HEK293T (cell line): Measurements from ENCODE around the gene ABCC10.

Experiments used
- CTCF ChIA-PET: fragments of 350-600 bp; formaldehyde crosslinking; extraction: SDS; loops from one replicate; lab custom pipeline; 2021; ENCODE audit warnings: antibody characterized with exemption, inconsistent platforms; lab: Yijun Ruan, JAX
- POLR2A ChIA-PET: fragments of 350-600 bp; formaldehyde crosslinking; extraction: SDS; loops from one replicate; lab custom pipeline; 2020; ENCODE audit warnings: antibody characterized with exemption, inconsistent platforms; lab: Yijun Ruan, JAX
- DNase-seq: peaks from one replicate; pipeline ENCODE4 v3.0.0; 2012; ENCODE audit warnings: mixed read lengths; ENCODE audit errors: extremely low spot score
- ARNT ChIP-seq: fragments of 450-650 bp; IDR thresholded peaks from 2 replicates; pipeline ENCODE4 v1.6.1; 2017; ENCODE audit warnings: mild to moderate bottlenecking
- BHLHE40 ChIP-seq: fragments of 450-650 bp; IDR thresholded peaks from 2 replicates; pipeline ENCODE4 v1.6.1; 2016; ENCODE audit warnings: mild to moderate bottlenecking, moderate library complexity, borderline replicate concordance
- CTBP1 ChIP-seq: fragments of 450-650 bp; IDR thresholded peaks from 2 replicates; pipeline ENCODE4 v1.6.1; 2016; ENCODE audit warnings: borderline replicate concordance
- ELF4 ChIP-seq: fragments of 450-650 bp; IDR thresholded peaks from 2 replicates; pipeline ENCODE4 v1.6.1; 2017; ENCODE audit warnings: antibody characterized with exemption
- FOXA1 ChIP-seq: fragments of 450-650 bp; IDR thresholded peaks from 2 replicates; pipeline ENCODE4 v1.6.1; 2016; ENCODE audit warnings: mild to moderate bottlenecking
- FOXK2 ChIP-seq: fragments of 450-650 bp; IDR thresholded peaks from 2 replicates; pipeline ENCODE4 v1.6.1; 2016; ENCODE audit warnings: mild to moderate bottlenecking
- FOXM1 ChIP-seq: fragments of 450-650 bp; IDR thresholded peaks from 2 replicates; pipeline ENCODE4 v1.6.1; 2017; ENCODE audit warnings: mild to moderate bottlenecking, borderline replicate concordance
- HDGF ChIP-seq: fragments of 450-650 bp; IDR thresholded peaks from 2 replicates; pipeline ENCODE4 v1.6.1; 2017; ENCODE audit warnings: antibody characterized with exemption, borderline replicate concordance
- L3MBTL2 ChIP-seq: fragments of 450-650 bp; conservative IDR thresholded peaks from 2 replicates; pipeline ENCODE4 v1.6.1; 2016; ENCODE audit warnings: mild to moderate bottlenecking
- LEF1 ChIP-seq: fragments of 450-650 bp; IDR thresholded peaks from 2 replicates; pipeline ENCODE4 v1.6.1; 2017; ENCODE audit warnings: mild to moderate bottlenecking, borderline replicate concordance
- NFRKB ChIP-seq: fragments of 450-650 bp; IDR thresholded peaks from 2 replicates; pipeline ENCODE4 v1.6.1; 2016; ENCODE audit warnings: mild to moderate bottlenecking, moderate library complexity
- SP1 ChIP-seq: fragments of 450-650 bp; IDR thresholded peaks from 2 replicates; pipeline ENCODE4 v1.6.1; 2017
- SUZ12 ChIP-seq: fragments of 450-650 bp; IDR thresholded peaks from 2 replicates; pipeline ENCODE4 v1.6.1; 2016; ENCODE audit warnings: mild to moderate bottlenecking
- TARDBP ChIP-seq: fragments of 450-650 bp; IDR thresholded peaks from 2 replicates; pipeline ENCODE4 v1.6.1; 2016
- ZNF384 ChIP-seq: fragments of 450-650 bp; IDR thresholded peaks from 2 replicates; pipeline ENCODE4 v1.6.1; 2016
- TF ChIP-seq, protein P1 (sequence below): fragments of 450-650 bp; IDR thresholded peaks from 2 replicates; pipeline ENCODE4 v1.6.1; 2016

Gene ABCC10

DNA sequence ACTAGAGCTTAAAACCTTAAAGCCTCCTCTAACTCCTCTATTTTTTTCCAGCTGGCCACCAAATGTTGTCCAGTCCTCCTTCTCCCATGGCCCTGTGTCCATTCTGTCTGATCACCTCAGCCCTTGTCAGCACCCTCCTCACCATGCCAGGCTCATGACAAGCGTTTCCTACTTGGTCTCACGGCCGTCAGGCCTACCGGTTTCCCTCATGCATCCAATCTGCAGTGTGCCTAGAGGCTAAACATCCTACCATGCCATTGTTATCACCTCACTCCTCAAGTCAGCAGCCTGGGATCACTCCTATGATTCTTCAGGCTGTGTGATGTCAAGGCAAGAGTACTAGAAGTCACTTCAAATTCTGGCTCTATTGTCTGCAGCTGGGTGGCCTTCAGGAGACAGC lies 40.4 kb downstream of the ABCC10 start:
- ChIA-PET POLR2A (interaction anchor here (2.7 kb wide), 1 partner anchor 10 kb away, joined by 7 read pairs; the partner anchor contains the start of gene TJAP1), CTCF (no interaction called here)
- TF ChIP-seq HDGF (no peak), SP1 (no peak), ARNT (no peak), ELF4 (no peak), FOXK2 (no peak), LEF1 (no peak), SUZ12 (no peak), FOXA1 (no peak), L3MBTL2 (no peak), NFRKB (no peak), FOXM1 (no peak), BHLHE40 (no peak), ZNF384 (no peak)
- TF ChIP-seq, protein P1, sequence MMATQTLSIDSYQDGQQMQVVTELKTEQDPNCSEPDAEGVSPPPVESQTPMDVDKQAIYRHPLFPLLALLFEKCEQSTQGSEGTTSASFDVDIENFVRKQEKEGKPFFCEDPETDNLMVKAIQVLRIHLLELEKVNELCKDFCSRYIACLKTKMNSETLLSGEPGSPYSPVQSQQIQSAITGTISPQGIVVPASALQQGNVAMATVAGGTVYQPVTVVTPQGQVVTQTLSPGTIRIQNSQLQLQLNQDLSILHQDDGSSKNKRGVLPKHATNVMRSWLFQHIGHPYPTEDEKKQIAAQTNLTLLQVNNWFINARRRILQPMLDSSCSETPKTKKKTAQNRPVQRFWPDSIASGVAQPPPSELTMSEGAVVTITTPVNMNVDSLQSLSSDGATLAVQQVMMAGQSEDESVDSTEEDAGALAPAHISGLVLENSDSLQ = no peak
- no peak for DNase-seq

DNA sequence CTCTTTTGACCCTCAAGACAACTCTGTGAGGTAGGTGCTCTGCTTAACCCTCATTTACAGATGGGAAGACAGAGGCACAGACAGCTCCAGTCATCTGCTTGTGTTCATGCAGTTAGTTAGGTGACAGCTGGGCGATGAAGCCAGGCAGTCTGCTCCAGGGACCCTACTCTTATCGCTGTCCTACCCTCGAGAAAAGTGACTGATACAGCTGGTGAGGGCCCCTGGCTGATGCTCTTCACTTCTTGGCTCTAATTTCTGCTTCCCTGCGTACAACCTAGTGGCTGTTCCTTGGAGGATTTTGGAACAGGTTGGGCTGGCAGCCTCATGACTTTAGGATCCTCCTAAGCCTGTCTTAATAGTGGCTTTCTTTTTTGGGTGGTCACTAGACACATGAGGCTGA lies 40.9 kb downstream of the ABCC10 start:
- POLR2A ChIA-PET = interaction anchor here (2.7 kb wide), 1 partner anchor 10 kb away, joined by 7 read pairs; the partner anchor contains the start of gene TJAP1
- no peak for DNase-seq
- CTCF ChIA-PET = no interaction called here
- TF ChIP-seq ZNF384 (no peak), NFRKB (no peak), FOXK2 (no peak), FOXA1 (no peak), ELF4 (no peak), SP1 (no peak), CTBP1 (no peak), HDGF (no peak)

DNA sequence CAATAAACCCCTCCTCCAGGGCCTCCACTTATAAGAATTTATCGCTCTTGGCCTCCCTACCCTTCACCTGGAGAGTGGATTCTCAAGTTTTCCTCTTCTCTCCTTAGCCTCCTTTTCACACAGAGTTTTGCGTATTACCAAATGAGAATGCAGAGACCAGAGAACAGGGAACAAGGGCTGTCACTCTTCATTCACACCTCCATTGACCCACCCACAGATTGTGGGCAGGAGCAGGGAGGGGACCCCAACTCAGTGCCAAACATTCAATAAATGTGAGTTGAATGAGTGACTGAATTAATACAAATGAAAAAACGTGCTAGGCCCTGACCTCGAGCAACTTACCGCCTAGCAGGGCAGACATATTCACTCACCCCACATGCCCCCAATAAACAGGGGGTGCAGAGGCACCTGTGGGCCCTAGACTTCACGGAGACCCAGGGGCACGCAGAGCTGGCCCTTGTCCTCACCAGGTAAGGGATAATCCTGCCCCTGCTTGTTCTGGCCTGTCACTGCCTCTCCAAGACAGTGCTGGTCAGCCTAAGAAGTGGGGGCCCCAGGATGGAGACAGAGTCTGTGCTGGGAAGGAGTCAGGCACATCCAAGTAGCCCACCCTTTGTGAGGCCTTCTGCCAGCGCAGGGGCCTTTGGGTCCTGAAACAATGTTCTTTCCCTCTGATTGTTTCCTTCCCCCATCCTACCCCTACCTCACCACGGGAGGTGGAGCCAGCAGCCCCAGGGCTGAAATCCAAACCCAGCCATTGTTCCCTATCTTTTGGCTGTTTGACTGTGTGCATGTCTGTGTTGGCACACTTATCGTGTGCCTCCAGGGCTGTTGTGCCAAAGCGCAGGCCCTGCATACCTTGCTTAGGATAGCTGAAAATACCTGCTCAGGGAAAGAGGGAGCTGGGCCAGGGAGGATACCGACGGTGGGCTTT lies 41.7 kb downstream of the ABCC10 start:
- TF ChIP-seq ELF4 (no peak), ARNT (no peak), LEF1 (no peak), ZNF384 (no peak), FOXA1 (no peak), SP1 (no peak), FOXK2 (no peak), HDGF (no peak), FOXM1 (no peak), SUZ12 (no peak), TARDBP (no peak), BHLHE40 (no peak), L3MBTL2 (no peak)
- TF ChIP-seq, protein P1 = no peak
- CTCF ChIA-PET = no interaction called here
- POLR2A ChIA-PET = interaction anchor here (2.7 kb wide), 1 partner anchor 9 kb away, joined by 7 read pairs; the partner anchor contains the start of gene TJAP1
- no peak for DNase-seq

DNA sequence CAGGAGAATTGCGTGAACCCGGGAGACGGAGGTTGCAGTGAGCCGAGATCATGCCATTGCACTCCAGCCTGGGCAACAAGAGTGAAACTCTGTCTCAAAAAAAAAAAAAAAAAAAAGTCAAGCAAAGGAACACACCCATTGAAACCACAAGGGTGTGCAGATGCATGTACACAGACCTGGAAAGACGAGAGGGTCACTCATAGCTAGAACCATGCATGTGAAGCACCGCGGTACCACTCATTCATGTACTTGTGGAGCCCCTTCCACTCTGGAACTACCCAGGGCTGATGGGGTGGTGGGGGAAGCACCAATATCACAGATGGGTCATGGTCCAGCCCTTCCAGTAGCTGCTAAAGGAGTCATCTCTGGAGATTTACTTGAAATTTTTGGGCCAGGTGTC lies 42.6 kb downstream of the ABCC10 start:
- CTCF ChIA-PET = no interaction called here
- POLR2A ChIA-PET = interaction anchor here (2.7 kb wide), 1 partner anchor 8 kb away, joined by 7 read pairs; the partner anchor contains the start of gene TJAP1
- no peak for TF ChIP-seq FOXM1
- TF ChIP-seq ZNF384 = peak; percentile 30; the same call in 1 of the 2 replicates
- no peak for DNase-seq

DNA sequence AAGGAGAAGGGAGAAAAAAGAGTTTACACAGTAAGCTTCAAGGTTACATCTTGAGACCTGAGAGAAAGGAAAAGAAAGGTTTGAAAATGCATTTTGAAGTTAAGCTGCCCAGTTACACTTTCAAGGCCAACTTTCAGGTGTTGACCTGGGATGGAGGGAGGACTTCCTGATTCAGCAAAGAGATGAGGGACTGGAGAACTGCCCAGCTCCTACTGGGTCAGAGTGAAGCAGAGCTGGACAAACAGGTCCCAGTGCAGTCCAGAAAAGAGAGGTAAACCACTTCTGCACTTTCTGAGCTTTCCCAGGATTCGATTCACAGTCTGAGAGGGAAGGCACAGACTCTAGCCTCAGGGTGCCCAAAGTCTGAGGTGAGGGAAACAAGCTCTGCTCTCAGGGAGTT lies 44.1 kb downstream of the ABCC10 start:
- no peak for DNase-seq
- CTCF ChIA-PET = interaction anchor here (0.5 kb wide), 1 partner anchor 52 kb away, joined by 3 read pairs; no protein-coding TSS in a partner anchor
- POLR2A ChIA-PET = interaction anchor here (0.9 kb wide), 1 partner anchor 15 kb away, joined by 4 read pairs; no protein-coding TSS in a partner anchor
- TF ChIP-seq FOXK2 (no peak), L3MBTL2 (no peak), TARDBP (no peak), ARNT (no peak), SP1 (no peak), HDGF (no peak), LEF1 (no peak), FOXA1 (no peak), FOXM1 (no peak)

DNA sequence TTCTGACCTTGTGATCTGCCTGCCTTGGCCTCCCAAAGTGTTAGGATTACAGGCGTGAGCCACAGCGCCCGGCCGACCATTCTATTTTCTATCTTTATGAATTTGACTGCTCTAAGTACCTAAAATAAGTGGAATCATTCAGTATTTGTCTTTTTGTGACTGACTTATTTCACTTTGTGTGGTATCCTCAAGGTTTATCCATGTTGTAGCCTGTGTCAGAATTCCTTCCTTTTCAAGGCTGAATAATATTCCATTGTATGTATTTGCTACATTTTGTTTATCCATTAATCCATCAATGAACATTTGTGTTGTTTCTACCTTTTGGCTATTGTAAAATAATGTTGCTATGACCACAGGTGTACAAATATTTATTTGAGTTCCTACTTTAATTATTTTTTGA lies 45.2 kb downstream of the ABCC10 start:
- TF ChIP-seq, protein P1 = no peak
- no peak for TF ChIP-seq SP1
- TF ChIP-seq L3MBTL2 = no peak
- no peak for TF ChIP-seq CTBP1
- TF ChIP-seq ARNT = no peak
- no peak for TF ChIP-seq SUZ12
- no peak for TF ChIP-seq FOXM1
- no peak for TF ChIP-seq NFRKB
- no peak for TF ChIP-seq HDGF
- no peak for TF ChIP-seq ELF4
- TF ChIP-seq FOXA1 = no peak
- no peak for TF ChIP-seq ZNF384
- no peak for TF ChIP-seq TARDBP
- no peak for DNase-seq
- ChIA-PET CTCF (no interaction called here), POLR2A (no interaction called here)
